GM12801 (cell line): ENCODE measurements around the gene ADAD2.

Experiments
- CTCF ChIP-seq: IDR thresholded peaks from one replicate; pipeline ENCODE4 v1.5.1; 2011; ENCODE audit warnings: control low read depth; ENCODE audit not compliant: insufficient read length; ENCODE audit errors: extremely low read depth

ADAD2 gene

GRCh38 chr16:84182680-84183571 lies 8.0 kb upstream of the ADAD2 start:
- TF ChIP-seq CTCF: no peak

DNA sequence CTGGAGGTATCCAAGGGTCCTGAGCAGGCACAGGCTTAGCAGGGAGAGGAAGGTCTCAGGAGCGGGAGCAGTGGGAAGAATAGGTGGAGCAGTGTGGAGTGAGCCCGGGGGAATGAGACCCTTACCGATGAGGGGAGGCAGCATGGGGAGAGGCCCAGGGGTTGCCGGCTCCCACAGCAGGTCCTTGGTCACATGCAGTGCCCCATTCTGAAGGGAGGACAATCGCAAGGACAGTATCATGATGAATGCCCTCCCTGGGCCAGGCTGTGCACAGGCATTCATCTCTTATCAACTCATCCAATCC lies 7.4 kb upstream of the ADAD2 start:
- TF ChIP-seq CTCF: no peak

GRCh38 chr16:84183911-84184591 lies 6.9 kb upstream of the ADAD2 start:
- TF ChIP-seq CTCF: no peak

DNA sequence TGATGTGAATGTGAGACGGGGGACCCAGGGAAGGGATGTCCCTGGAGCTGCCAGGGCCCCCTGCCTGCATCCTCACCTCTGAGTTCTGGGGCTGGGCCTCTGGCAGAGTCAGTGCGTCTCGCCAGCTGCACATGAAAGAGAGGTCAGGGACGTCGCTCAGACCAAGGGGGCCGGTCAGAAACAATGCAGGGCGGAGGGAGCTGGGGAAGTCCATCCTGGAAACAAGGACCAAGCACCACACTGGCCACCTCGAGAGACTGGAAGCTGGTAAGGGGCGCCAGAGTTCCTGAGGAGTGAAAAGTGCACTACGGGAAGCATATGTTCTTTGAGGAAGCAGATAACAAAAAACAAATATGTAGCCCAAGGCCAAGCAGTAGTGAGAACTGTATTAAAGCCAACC lies 6.2 kb upstream of the ADAD2 start:
- TF ChIP-seq CTCF: no peak

DNA sequence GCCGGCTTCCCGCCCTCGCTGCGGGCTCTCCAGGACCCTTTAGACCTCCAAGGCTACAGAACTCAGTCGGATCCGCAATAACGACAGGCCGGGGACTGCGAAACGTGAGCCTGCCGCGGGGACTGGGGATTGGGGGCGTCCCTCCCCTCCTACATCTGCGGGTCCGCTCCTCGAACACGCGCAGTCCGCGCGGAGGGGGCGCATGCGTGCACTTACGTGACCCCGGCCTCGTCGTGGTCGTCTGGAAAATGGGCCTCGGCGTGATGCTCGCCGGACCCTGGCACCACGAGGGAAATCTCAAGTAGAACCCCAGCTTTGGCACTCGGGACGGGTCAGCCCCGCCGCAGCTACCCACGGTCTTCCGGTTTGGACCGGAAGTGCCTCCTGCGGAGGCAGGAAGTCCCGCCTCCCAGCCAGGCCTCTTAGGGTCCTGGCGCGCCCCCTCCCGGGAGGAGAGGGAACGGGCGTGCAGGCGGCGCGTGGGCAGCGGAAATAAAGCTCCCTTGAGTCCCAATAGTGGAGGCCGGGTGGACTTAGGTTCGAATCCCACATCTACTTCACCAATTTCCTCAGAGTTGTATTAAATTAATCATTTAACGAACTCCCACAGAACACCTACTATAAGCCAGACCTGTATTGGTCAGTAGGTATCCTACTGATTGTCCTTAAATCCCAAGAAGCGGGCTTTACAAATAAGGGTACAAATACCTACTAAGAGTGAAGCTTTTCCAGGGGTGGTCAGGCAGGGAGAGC lies 4.1 kb upstream of the ADAD2 start, which contains the start of gene TAF1C:
TSS of gene TAF1C (minus strand) at position 373 of the 753 bp plus-strand sequence. CDS start 2,069 bp downstream, outside the sequence.
- no peak for TF ChIP-seq CTCF

- no peak for TF ChIP-seq CTCF
Measured at GRCh38 chr16:84191466-84191865, 509 bp downstream of the ADAD2 start.

GRCh38 chr16:84193480-84193879 lies 2.5 kb downstream of the ADAD2 start:
- no peak for TF ChIP-seq CTCF
